Vagina (tissue), 2 donors: Measurements from ENCODE around the gene DUOXA1.

Experiments used
- POLR2A ChIP-seq, 2 donors: fragments of 450-650 bp; IDR thresholded peaks; one replicate each; pipeline ENCODE4 v1.6.1; 2017; ENCODE audit warnings: antibody characterized with exemption in 2 of 2, mild to moderate bottlenecking in 2 of 2, moderate library complexity in 2 of 2
- TF ChIP-seq, protein P1 (sequence below), 3 experiments: fragments of 450-650 bp in 2 of 3; fragments of 200-600 bp in 1 of 3; sonication (generic) in 1 of 3; IDR thresholded peaks; one replicate each; pipeline ENCODE4 v1.5.1; 2017 to 2019; ENCODE audit warnings: antibody characterized with exemption in 3 of 3, mild to moderate bottlenecking in 2 of 3, moderate library complexity in 2 of 3

GRCh38 chr15:45091576-45091975 lies 38.1 kb downstream of the DUOXA1 start:
- TF ChIP-seq, protein P1, sequence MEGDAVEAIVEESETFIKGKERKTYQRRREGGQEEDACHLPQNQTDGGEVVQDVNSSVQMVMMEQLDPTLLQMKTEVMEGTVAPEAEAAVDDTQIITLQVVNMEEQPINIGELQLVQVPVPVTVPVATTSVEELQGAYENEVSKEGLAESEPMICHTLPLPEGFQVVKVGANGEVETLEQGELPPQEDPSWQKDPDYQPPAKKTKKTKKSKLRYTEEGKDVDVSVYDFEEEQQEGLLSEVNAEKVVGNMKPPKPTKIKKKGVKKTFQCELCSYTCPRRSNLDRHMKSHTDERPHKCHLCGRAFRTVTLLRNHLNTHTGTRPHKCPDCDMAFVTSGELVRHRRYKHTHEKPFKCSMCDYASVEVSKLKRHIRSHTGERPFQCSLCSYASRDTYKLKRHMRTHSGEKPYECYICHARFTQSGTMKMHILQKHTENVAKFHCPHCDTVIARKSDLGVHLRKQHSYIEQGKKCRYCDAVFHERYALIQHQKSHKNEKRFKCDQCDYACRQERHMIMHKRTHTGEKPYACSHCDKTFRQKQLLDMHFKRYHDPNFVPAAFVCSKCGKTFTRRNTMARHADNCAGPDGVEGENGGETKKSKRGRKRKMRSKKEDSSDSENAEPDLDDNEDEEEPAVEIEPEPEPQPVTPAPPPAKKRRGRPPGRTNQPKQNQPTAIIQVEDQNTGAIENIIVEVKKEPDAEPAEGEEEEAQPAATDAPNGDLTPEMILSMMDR (IDR thresholded peaks at IDR 0.05) = no peak
- TF ChIP-seq POLR2A (IDR thresholded peaks at IDR 0.05) = no peak
